Left ventricle myocardium inferior (tissue), 1 donor: ENCODE data around the gene MBLAC2. TPM values are rescaled to one million over a fixed set of nuclear protein-coding genes. Genes with fewer than 3 reads are reported as not detected.

ENCODE experiments used
- DNase-seq: peaks from one replicate; pipeline ENCODE4 v3.0.0-alpha.2; 2020
- H3K27ac ChIP-seq: fragments of 200-600 bp; replicated peaks from 2 replicates; pipeline ENCODE4 v1.8.0; 2021
- H3K27me3 ChIP-seq: fragments of 200-600 bp; 2 replicates; pipeline ENCODE4 v1.8.0; 2021; ENCODE audit warnings: low read depth
- H3K36me3 ChIP-seq: fragments of 200-600 bp; 2 replicates; pipeline ENCODE4 v1.8.0; 2021
- H3K4me1 ChIP-seq: fragments of 200-600 bp; 2 replicates; pipeline ENCODE4 v1.8.0; 2021
- H3K4me3 ChIP-seq: fragments of 200-600 bp; 2 replicates; pipeline ENCODE4 v1.8.0; 2021; ENCODE audit warnings: mild to moderate bottlenecking, moderate library complexity
- H3K9me3 ChIP-seq: fragments of 200-600 bp; replicated peaks from 2 replicates; pipeline ENCODE4 v1.8.0; 2021
- CTCF ChIP-seq: fragments of 200-600 bp; IDR thresholded peaks from 2 replicates; pipeline ENCODE4 v1.8.0; 2021; ENCODE audit warnings: antibody characterized with exemption, mild to moderate bottlenecking, borderline replicate concordance
- intact Hi-C: fragments of 100-400 bp; cut with micrococcal nuclease; formaldehyde crosslinking; loops from one replicate; pipeline ENCODE4 v1.11.0; 2022
- total RNA-seq: library from RNA; stranded (reverse); fragmentation: NEBNext Ultra II Directional; extraction: Animal tissue kit (Norgen Biotek cat#: 25700); gene quantifications from one replicate; pipeline ENCODE4 v1.2.1, GENCODE V29; 2021
- donor health status: DM: no; HTN: yes; CAD: no; lungs with severe emphysema.

MBLAC2 gene
- total RNA-seq, 1 donor from 2014 or later, result 3.6 TPM

GRCh38 chr5:90506221-90506620 lies 31.6 kb upstream of the MBLAC2 start:
- no peak for DNase-seq
- intact Hi-C loops, result no loop called here
- Histone ChIP-seq H3K27ac (no peak overlapping the region), H3K4me1 (no peaks in the 10 kb centered on the region), H3K27me3 (no peaks in the 10 kb centered on the region), H3K9me3 (no peaks in the 10 kb centered on the region), H3K4me3 (no peak overlapping the region), H3K36me3 (no peaks in the 10 kb centered on the region)
- no peak for TF ChIP-seq CTCF

GRCh38 chr5:90504743-90505142 lies 30.2 kb upstream of the MBLAC2 start:
- H3K4me3 ChIP-seq, result no peak overlapping the region
- H3K36me3 ChIP-seq, result no peaks in the 10 kb centered on the region
- no peak overlapping the region for H3K27ac ChIP-seq
- TF ChIP-seq CTCF, result no peak
- H3K9me3 ChIP-seq, result no peaks in the 10 kb centered on the region
- H3K4me1 ChIP-seq, result no peaks in the 10 kb centered on the region
- no peaks in the 10 kb centered on the region for H3K27me3 ChIP-seq
- DNase-seq, result no peak
- intact Hi-C loops, result no loop called here

- intact Hi-C loops, result no loop called here
These were observed 29.0 kb upstream of the MBLAC2 start for GRCh38 chr5:90503596-90503995.

GRCh38 chr5:90495146-90495545 lies 20.6 kb upstream of the MBLAC2 start:
- Histone ChIP-seq H3K36me3 (no peaks in the 10 kb centered on the region), H3K27me3 (no peaks in the 10 kb centered on the region), H3K4me1 (no peaks in the 10 kb centered on the region), H3K4me3 (no peak overlapping the region), H3K9me3 (peaks cover 5% of the 10 kb centered on the region), H3K27ac (no peak overlapping the region)
- no peak for TF ChIP-seq CTCF
- intact Hi-C loops, result no loop called here
- no peak for DNase-seq

More at GRCh38 chr5:90503596-90503995, 29.0 kb upstream of the MBLAC2 start:
- no peak overlapping the region for H3K27ac ChIP-seq
- H3K27me3 ChIP-seq, result no peaks in the 10 kb centered on the region
- H3K9me3 ChIP-seq, result no peaks in the 10 kb centered on the region
- no peak overlapping the region for H3K4me3 ChIP-seq
- no peak for DNase-seq
- no peak for TF ChIP-seq CTCF
- H3K4me1 ChIP-seq, result no peaks in the 10 kb centered on the region
- H3K36me3 ChIP-seq, result no peaks in the 10 kb centered on the region

- DNase-seq, result no peak
- no peaks in the 10 kb centered on the region for H3K4me1 ChIP-seq
- no peak overlapping the region for H3K4me3 ChIP-seq
- H3K9me3 ChIP-seq, result peaks cover 5% of the 10 kb centered on the region
- no peak for TF ChIP-seq CTCF
- H3K27ac ChIP-seq, result no peak overlapping the region
- no peaks in the 10 kb centered on the region for H3K27me3 ChIP-seq
- intact Hi-C loops, result no loop called here
- H3K36me3 ChIP-seq, result no peaks in the 10 kb centered on the region
These were observed 19.5 kb upstream of the MBLAC2 start for GRCh38 chr5:90494043-90494442.

GRCh38 chr5:90488791-90489190 lies 14.2 kb upstream of the MBLAC2 start:
- TF ChIP-seq CTCF, result no peak
- H3K4me3 ChIP-seq, result no peak overlapping the region
- intact Hi-C loops, result no loop called here

More at GRCh38 chr5:90488791-90489190, 14.2 kb upstream of the MBLAC2 start:
- DNase-seq, result no peak
- Histone ChIP-seq H3K4me1 (no peaks in the 10 kb centered on the region), H3K9me3 (no peaks in the 10 kb centered on the region), H3K27me3 (no peaks in the 10 kb centered on the region), H3K36me3 (no peaks in the 10 kb centered on the region), H3K27ac (no peak overlapping the region)
